Stomach (tissue), 9 donors: ENCODE measurements around the gene FAM107B. TPM values are rescaled to one million over a fixed set of nuclear protein-coding genes. Genes with fewer than 3 reads are reported as not detected.

Source experiments
- DNase-seq, 2 donors: peaks; one replicate each; pipeline versions ENCODE4 v3.0.0 to v3.0.0-alpha.2; 2013 to 2019
- H3K27ac ChIP-seq, 5 donors: fragments of 200-600 bp in 4 of 5; sonication (generic) in 4 of 5; one replicate each; pipeline ENCODE4 v1.5.1; 2013 to 2019; ENCODE audit warnings: mild to moderate bottlenecking in 1 of 5, moderate library complexity in 1 of 5
- H3K27me3 ChIP-seq, 3 donors: fragments of 200-600 bp; sonication (generic); one replicate each; pipeline ENCODE4 v1.5.1; 2017 to 2019; ENCODE audit warnings: mixed run types in 1 of 3
- H3K36me3 ChIP-seq, 4 donors: fragments of 200-600 bp; sonication (generic); 1 replicate in 3 of 4; 2 replicates in 1 of 4; pipeline ENCODE4 v1.5.1; 2016 to 2019
- H3K4me1 ChIP-seq, 4 donors: fragments of 200-600 bp; sonication (generic); one replicate each; pipeline ENCODE4 v1.5.1; 2016 to 2019
- H3K4me3 ChIP-seq, 4 donors: fragments of 200-600 bp; sonication (generic) in 3 of 4; one replicate each; pipeline ENCODE4 v1.5.1; 2016 to 2019; ENCODE audit warnings: mild to moderate bottlenecking in 1 of 4
- H3K9me3 ChIP-seq, 4 donors: fragments of 200-600 bp; sonication (generic); one replicate each; pipeline ENCODE4 v1.5.1; 2016 to 2019
- EP300 ChIP-seq: sonication (generic); formaldehyde crosslinking; IDR thresholded peaks from one replicate; pipeline ENCODE4 v1.6.1; 2017; ENCODE audit warnings: antibody characterized with exemption
- POLR2A ChIP-seq, 4 donors: fragments of 450-650 bp; IDR thresholded peaks; one replicate each; pipeline ENCODE4 v1.6.1; 2016; ENCODE audit warnings: antibody characterized with exemption in 4 of 4, control low read depth in 2 of 4, mild to moderate bottlenecking in 1 of 4, moderate library complexity in 1 of 4
- POLR2AphosphoS5 ChIP-seq, 3 donors: sonication (generic); formaldehyde crosslinking; IDR thresholded peaks; one replicate each; pipeline ENCODE4 v1.6.1; 2016; ENCODE audit warnings: antibody characterized with exemption in 3 of 3
- WGBS, 5 donors: extraction: QIAGEN DNeasy Blood & Tissue Kit in 3 of 5; methylation state at CpG; one replicate each; pipeline versions ENCODE4 v1.1.5 to v1.1.7; 2013 to 2018; 5-methylcytosine and 5-hydroxymethylcytosine counted together
- intact Hi-C: fragments of 100-400 bp; cut with DNase I; formaldehyde crosslinking; loops from one replicate; pipeline ENCODE4 v1.15.1; 2023; ENCODE audit warnings: low total_unique reads
- polyA plus RNA-seq, 3 donors: library from polyadenylated mRNA; stranded (reverse); fragments of 200-250 nt; gene quantifications; one replicate each; pipeline ENCODE4 v1.2.3, GENCODE V29; 2013
- total RNA-seq, 5 donors: library from RNA; depleted of rRNA; stranded (reverse); fragments of >200 nt; gene quantifications; one replicate each; pipeline versions ENCODE4 v1.1.0 to v1.2.3, GENCODE V29; 2014 to 2016
- TF ChIP-seq, protein P1 (sequence below), 7 experiments: fragments of 450-650 bp in 4 of 7; fragments of 200-600 bp in 3 of 7; sonication (generic) in 3 of 7; IDR thresholded peaks; one replicate each; pipeline ENCODE4 v1.5.1; 2016 to 2019; ENCODE audit warnings: antibody characterized with exemption in 7 of 7, control low read depth in 2 of 7, mild to moderate bottlenecking in 1 of 7
- donor health status: healthy with polysubstance abuse.
- donor health status: Bipolar disorder and iron deficiency.
- donor health status: healthy.

FAM107B gene
- total and polyA plus RNA-seq, 8 donors: 18.7 to 397 (median 160) TPM

DNA sequence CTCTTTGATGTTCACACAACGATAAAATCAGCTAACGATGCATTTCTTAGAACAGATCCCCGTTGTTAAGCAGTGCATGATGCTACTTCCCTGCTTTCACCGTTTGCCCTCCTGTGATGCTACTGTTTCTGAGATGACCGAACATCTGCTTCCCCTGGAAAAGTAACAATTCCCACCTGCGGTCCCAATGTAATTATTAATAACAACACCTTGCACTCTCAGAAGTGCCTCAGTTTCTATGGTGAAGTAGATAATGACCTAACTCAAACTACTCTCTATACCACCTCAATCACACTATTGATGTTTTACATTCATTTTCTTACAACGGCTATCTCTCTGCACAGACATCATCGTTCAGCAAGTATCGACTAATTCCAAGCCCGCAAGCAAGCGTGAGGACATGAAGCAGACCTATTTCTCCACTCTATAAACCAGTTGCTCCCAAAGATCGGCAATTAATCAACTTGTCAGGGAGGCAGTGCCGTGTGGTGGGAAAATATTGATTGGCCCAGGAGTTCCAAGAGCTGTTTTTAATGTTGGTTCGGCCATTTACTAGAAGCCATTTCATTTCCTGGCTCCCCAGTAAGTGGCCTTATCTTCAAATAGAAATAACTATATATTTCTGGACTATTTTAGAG lies 42.7 kb downstream of the FAM107B start:
- DNase-seq: peak in 1 of 2 donors; percentile 62
- WGBS, 5 donors: 81 to 89% (median 85%) methylated on average over 14 of the region's 14 CpGs
- H3K36me3 ChIP-seq: no peaks in the 10 kb centered on the region
- no peaks in the 10 kb centered on the region for H3K27me3 ChIP-seq
- H3K4me3 ChIP-seq: no peak overlapping the region
- no peak for TF ChIP-seq POLR2AphosphoS5 (IDR thresholded peaks at IDR 0.05)
- TF ChIP-seq EP300: no peak
- no peak for TF ChIP-seq POLR2A (IDR thresholded peaks at IDR 0.05)
- TF ChIP-seq, protein P1, sequence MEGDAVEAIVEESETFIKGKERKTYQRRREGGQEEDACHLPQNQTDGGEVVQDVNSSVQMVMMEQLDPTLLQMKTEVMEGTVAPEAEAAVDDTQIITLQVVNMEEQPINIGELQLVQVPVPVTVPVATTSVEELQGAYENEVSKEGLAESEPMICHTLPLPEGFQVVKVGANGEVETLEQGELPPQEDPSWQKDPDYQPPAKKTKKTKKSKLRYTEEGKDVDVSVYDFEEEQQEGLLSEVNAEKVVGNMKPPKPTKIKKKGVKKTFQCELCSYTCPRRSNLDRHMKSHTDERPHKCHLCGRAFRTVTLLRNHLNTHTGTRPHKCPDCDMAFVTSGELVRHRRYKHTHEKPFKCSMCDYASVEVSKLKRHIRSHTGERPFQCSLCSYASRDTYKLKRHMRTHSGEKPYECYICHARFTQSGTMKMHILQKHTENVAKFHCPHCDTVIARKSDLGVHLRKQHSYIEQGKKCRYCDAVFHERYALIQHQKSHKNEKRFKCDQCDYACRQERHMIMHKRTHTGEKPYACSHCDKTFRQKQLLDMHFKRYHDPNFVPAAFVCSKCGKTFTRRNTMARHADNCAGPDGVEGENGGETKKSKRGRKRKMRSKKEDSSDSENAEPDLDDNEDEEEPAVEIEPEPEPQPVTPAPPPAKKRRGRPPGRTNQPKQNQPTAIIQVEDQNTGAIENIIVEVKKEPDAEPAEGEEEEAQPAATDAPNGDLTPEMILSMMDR (IDR thresholded peaks at IDR 0.05): no peak
- H3K27ac ChIP-seq: no peak overlapping the region
- intact Hi-C loops: no loop called here
- no peaks in the 10 kb centered on the region for H3K9me3 ChIP-seq
- peaks cover 3 to 17% (median 9%) of the 10 kb centered on the region in 4 donors for H3K4me1 ChIP-seq

DNA sequence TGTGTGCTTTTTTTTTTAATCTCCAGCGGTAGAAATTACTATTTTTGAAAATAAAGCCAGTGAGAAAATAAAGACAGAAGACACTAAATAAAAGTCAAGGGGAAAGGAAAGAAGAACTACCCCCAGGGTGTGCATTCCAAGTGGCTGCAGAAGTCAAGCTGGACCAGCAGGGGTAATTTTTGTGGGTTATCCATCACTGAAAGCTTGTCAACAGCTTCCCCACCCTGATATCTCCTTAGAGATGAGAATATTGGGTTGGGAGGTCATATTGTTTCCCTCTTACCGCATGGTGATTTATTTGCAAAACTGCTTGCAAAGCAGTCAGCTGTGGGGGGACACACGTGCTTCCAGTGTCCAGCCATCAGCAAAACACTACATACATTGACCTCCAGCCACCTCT lies 46.4 kb downstream of the FAM107B start:
- Histone ChIP-seq H3K27me3 (no peaks in the 10 kb centered on the region), H3K4me3 (no peak overlapping the region), H3K36me3 (no peaks in the 10 kb centered on the region), H3K27ac (no peak overlapping the region), H3K9me3 (no peaks in the 10 kb centered on the region), H3K4me1 (no peaks in the 10 kb centered on the region)
- DNase-seq: no peak
- WGBS, 5 donors: 74 to 82% (median 75%) methylated on average over 3 of the region's 3 CpGs
- no peak for TF ChIP-seq POLR2A (IDR thresholded peaks at IDR 0.05)
- TF ChIP-seq POLR2AphosphoS5 (IDR thresholded peaks at IDR 0.05): no peak
- TF ChIP-seq EP300: no peak
- TF ChIP-seq, protein P1 (IDR thresholded peaks at IDR 0.05): no peak
- intact Hi-C loops: no loop called here

DNA sequence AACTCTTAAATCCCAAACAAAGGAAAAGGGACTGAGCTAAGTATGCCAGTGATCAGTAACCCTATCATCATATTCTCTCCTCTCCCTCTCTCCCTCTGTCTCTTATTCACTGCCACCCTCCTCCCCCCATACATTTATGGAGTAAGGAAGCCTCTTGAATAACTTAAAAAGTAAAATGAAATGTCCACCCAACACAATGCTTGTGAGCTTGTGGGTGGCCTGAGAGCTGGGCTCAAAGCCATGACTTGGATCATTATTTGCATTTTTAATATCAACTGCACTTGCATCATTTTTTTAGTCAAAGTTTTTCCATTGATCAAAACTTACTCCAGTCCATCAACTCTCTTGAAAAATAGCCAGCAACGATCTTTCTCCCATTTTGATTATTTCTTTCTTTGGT lies 46.8 kb downstream of the FAM107B start:
- no peak overlapping the region for H3K4me3 ChIP-seq
- H3K9me3 ChIP-seq: no peaks in the 10 kb centered on the region
- H3K4me1 ChIP-seq: no peaks in the 10 kb centered on the region
- TF ChIP-seq POLR2A (IDR thresholded peaks at IDR 0.05): no peak
- TF ChIP-seq EP300: no peak
- no peak for TF ChIP-seq POLR2AphosphoS5 (IDR thresholded peaks at IDR 0.05)
- TF ChIP-seq, protein P1 (IDR thresholded peaks at IDR 0.05): no peak
- no peaks in the 10 kb centered on the region for H3K36me3 ChIP-seq
- no peak overlapping the region for H3K27ac ChIP-seq
- peak in 1 of 2 donors; percentile 58 for DNase-seq
- WGBS, 5 donors: 26 to 72% (median 50%) methylated on average over 1 of the region's 1 CpG
- intact Hi-C loops: no loop called here
- H3K27me3 ChIP-seq: no peaks in the 10 kb centered on the region

DNA sequence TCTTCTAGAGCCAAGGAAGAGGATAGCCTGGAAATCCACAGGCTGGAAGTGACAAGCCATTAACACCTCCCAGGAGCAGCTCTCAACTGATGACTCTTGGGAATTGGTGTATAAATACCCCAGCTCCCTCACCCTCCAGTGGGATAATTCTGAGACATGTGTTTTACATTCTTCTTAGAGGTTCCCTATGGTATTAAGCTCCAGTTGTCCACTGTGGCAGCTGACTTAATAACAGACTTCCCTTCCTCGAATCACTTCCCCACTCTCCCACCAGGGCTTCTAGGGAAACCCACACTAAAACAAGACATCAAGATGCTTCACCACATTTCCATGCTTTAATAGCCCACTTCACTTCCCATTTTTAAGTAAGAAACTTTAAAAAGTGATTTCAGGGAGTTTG lies 47.2 kb downstream of the FAM107B start:
- Histone ChIP-seq H3K9me3 (no peaks in the 10 kb centered on the region), H3K27ac (no peak overlapping the region), H3K36me3 (no peaks in the 10 kb centered on the region), H3K4me1 (no peaks in the 10 kb centered on the region), H3K4me3 (no peak overlapping the region), H3K27me3 (no peaks in the 10 kb centered on the region)
- intact Hi-C loops: no loop called here
- WGBS, 5 donors: 46 to 82% (median 74%) methylated on average over 1 of the region's 1 CpG
- TF ChIP-seq POLR2AphosphoS5 (IDR thresholded peaks at IDR 0.05) (no peak), EP300 (no peak), POLR2A (IDR thresholded peaks at IDR 0.05) (no peak)
- TF ChIP-seq, protein P1 (IDR thresholded peaks at IDR 0.05): no peak
- DNase-seq: no peak
